ENCODE results near the gene ADGRE1.
"Not testable (repeated sequence)": the region's sequence is repeated elsewhere in the genome, so short reads cannot be mapped to it uniquely, and the experiment has no call there.

ADGRE1 gene

DNA sequence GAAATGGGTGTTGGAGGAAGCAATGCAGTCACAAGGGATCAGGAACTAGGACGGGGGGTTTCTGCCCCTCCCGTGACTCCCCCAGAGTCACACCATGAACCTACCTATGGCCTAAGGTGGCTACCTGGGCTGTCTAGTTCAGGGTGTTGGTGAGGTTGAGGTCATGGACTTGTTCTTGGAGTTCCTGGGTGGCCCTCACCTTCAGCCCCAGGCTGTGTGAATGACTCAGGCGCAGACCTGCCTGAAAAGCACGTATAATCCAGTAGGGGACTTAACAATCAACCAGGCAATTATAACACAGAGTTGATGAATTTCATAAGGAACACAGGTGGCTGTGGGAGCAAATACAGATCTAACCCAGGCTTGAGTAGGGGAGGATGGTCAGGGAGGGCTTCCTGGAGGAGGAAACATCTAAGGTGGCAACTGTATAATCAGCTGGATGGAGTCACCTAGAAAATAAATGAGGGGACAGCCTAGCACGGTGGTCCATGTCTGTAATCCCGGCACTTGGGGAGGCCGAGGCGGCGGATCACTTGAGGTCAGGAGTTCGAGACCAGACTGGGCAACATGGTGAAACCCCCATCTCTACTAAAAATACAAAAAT, 25.6 kb upstream of the ADGRE1 start:
- no peaks in the 10 kb centered on the region for H3K36me3 ChIP-seq

DNA sequence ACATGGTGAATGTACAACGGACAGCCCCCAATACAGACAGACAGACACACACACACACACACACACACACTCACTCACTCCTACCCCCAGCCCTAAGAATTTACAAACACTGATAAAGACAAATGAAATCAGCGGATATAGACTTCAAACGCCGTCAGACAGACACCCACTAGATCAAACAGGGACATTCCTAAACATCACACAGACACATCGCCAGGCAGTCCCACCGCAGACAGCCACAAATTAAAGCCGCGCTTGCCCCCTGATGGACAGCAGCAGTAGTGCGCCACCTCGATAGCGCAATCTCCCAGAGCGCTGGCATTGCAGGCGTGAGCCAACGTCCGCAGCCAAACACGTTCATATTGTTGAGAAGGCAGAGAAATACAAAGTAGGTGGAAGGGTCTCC, 24.7 kb upstream of the ADGRE1 start:
- Histone ChIP-seq H3K27me3 (no peaks in the 10 kb centered on the region), H3K4me1 (no peaks in the 10 kb centered on the region), H3K4me3 (ENCODE audit: low read depth, low read length) (no peak overlapping the region), H3K36me3 (no peaks in the 10 kb centered on the region), H3K9me3 (no peaks in the 10 kb centered on the region)
- TF ChIP-seq CTCF (IDR thresholded peaks at IDR 0.05; ENCODE audit: low read depth, low read length), result peak; percentile 73
- DNase-seq, result peak; percentile 67

More for the DNA sequence above, 25.6 kb upstream of the ADGRE1 start:
- TF ChIP-seq CTCF (IDR thresholded peaks at IDR 0.05; ENCODE audit: low read depth, low read length), result no peak
- Histone ChIP-seq H3K4me1 (no peaks in the 10 kb centered on the region), H3K27me3 (no peaks in the 10 kb centered on the region), H3K9me3 (no peaks in the 10 kb centered on the region), H3K4me3 (ENCODE audit: low read depth, low read length) (no peak overlapping the region)
- no peak for DNase-seq

DNA sequence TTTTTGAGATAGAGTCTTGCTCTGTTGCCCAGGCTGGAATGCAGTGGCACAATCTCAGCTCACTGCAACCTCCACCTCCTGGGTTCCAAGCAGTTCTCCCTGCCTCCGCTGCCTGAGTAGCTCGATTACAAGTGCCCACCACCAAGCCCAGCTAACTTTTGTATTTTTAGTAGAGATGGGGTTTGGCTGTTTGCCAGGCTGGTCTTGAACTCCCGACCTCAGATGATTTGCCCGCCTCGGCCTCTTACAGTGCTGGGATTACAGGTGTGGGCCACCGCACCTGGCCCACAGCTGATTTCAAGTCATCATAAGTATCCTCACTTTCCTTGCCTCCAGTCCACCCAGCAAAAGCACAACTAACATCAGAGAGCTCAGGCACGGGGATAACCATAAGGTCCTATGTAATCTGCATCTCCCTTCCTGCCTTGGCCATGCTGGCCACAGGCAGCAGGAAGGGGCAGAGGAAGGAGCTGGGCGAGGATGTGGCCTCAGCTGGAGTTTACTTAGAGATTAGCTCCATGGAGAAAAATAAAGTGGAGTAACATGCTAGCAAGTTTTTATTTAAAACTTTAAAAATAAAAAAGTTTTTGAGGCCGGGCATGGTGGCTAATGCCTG, 22.9 kb upstream of the ADGRE1 start:
- Histone ChIP-seq H3K27me3 (no peaks in the 10 kb centered on the region), H3K4me1 (no peaks in the 10 kb centered on the region), H3K4me3 (ENCODE audit: low read depth, low read length) (no peak overlapping the region), H3K36me3 (no peaks in the 10 kb centered on the region), H3K9me3 (no peaks in the 10 kb centered on the region)
- no peak for TF ChIP-seq CTCF (IDR thresholded peaks at IDR 0.05; ENCODE audit: low read depth, low read length)
- DNase-seq, result no peak

DNA sequence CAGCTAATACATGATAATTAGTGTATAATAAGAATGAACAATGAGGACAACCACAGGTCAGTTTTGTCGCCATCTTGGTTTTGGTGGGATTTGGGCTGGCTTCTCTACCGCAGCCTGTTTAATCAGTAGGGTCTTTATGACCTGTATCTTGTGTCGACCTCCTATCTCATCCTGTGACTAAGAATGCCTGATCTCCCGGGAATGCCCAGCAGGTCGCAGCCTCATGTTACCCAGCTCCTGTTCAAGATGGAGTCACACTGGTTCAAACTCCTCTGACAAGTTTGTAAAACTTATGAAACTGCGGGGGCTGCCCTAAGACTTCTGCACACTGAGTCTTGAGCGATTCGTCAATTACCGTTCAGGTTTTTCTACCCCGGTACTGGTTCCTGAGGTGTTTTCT, 21.5 kb upstream of the ADGRE1 start:
- no peak for DNase-seq
- Histone ChIP-seq H3K9me3 (no peaks in the 10 kb centered on the region), H3K4me1 (no peaks in the 10 kb centered on the region), H3K4me3 (ENCODE audit: low read depth, low read length) (no peak overlapping the region), H3K27me3 (no peaks in the 10 kb centered on the region), H3K36me3 (no peaks in the 10 kb centered on the region)
- TF ChIP-seq CTCF (IDR thresholded peaks at IDR 0.05; ENCODE audit: low read depth, low read length), result no peak

DNA sequence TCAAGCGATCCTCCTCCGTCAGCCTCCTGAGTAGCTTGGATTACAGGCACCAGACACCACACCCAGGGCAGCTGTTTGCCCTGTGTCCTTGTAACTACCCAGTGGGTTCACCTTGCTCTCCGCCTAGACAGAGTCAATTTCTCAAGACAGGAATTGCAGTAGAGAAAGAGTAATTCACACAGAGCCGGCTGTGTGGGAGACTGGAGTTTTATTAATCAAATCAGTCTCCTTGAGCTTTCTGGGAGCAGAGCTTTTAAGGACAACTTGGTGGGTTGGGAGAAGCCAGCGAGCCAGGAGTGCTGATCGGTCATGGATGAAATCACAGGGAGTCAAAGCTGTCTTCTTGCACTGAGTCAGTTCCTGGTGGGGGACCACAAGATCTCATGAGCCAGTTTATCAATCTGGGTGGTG, 20.6 kb upstream of the ADGRE1 start:
- TF ChIP-seq CTCF (IDR thresholded peaks at IDR 0.05; ENCODE audit: low read depth, low read length), result no peak
- Histone ChIP-seq H3K36me3 (no peaks in the 10 kb centered on the region), H3K27me3 (no peaks in the 10 kb centered on the region), H3K4me3 (ENCODE audit: low read depth, low read length) (no peak overlapping the region), H3K9me3 (no peaks in the 10 kb centered on the region), H3K4me1 (no peaks in the 10 kb centered on the region)
- no peak for DNase-seq

DNA sequence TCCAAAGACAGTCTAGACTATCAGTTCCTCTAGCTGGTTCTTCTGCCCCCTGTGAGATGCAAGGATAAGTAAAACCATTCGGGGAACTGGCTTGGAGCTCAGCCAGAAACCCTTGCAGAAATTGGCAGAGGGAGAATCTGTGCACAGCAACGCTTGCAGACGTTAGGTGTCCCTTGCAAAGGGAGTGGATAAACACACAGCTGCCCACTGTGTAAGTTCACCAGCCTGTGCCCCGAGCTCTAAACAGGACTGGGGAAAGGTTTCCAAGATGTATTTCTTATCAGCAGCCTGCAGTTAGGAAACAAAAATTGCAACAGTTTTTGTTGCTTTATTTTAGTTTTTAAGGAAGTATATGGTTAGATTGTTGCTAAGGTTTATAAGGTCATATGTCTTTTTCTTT, 19.0 kb upstream of the ADGRE1 start:
- TF ChIP-seq CTCF (IDR thresholded peaks at IDR 0.05; ENCODE audit: low read depth, low read length), result no peak
- no peaks in the 10 kb centered on the region for H3K36me3 ChIP-seq
- H3K9me3 ChIP-seq, result no peaks in the 10 kb centered on the region
- no peak for DNase-seq
- H3K4me1 ChIP-seq, result no peaks in the 10 kb centered on the region
- no peaks in the 10 kb centered on the region for H3K27me3 ChIP-seq
- no peak overlapping the region for H3K4me3 ChIP-seq (ENCODE audit: low read depth, low read length)

DNA sequence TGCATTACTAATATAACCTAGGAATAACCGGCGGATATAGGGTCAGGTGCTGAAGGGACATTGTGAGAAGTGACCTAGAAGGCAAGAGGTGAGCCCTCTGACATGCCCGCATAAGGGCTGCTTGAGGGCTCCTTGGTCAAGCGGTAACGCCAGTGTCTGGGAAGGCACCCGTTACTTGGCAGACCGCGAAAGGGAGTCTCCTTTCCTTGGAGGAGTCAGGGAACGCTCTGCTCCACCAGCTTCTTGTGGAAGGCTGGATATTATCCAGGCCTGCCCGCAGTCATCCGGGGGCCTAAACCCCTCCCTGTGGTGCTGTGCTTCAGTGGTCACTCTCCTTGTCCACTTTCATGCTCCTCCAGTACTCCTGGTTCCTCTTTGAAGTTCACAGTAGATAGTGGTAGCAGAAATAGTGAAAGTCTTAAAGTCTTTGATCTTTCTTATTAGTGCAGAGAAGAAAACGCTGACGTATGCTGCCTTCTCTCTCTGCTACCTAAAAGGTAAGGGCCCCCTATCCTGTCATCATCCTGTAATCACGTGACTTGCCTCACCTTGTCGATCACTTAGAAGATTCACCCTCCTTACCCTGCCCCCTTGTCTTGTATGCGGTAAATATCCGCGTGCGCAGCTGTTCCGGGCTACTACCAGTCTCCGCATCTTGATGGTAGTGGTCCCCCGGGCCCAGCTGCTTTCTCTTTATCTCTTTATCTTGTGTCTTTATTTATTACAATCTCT, 18.1 kb upstream of the ADGRE1 start:
- not testable (repeated sequence) for H3K27me3 ChIP-seq; H3K36me3 ChIP-seq; H3K4me1 ChIP-seq; DNase-seq; H3K9me3 ChIP-seq; H3K4me3 ChIP-seq (ENCODE audit: low read depth, low read length)
